Caco-2 (cell line): ENCODE results near the gene TSPAN18. TPM values are rescaled to one million over a fixed set of nuclear protein-coding genes. Genes with fewer than 3 reads are reported as not detected.

Source experiments
- BruUV-seq: library from RNA; stranded (reverse); fragments of 400-500 nt; replicated peaks from 2 replicates; lab custom pipeline; 2021; lab: Mats Ljungman, UMichigan
- CTCF ChIA-PET: fragments of 300-600 bp; sonication (Branson Sonifier 250); formaldehyde crosslinking; loops from one replicate; lab custom pipeline; 2022; ENCODE audit warnings: antibody characterized with exemption; lab: Charles Lee
- POLR2A ChIA-PET: fragments of 300-600 bp; sonication (Branson Sonifier 250); formaldehyde crosslinking; loops from one replicate; lab custom pipeline; 2022; ENCODE audit warnings: antibody characterized with exemption; lab: Charles Lee
- DNase-seq, 2 experiments: peaks; one replicate each; pipeline versions ENCODE4 v3.0.0 to v3.0.0-alpha.2; 2020 to 2022
- H3K27me3 ChIP-seq: replicated peaks from 2 replicates; pipeline ENCODE4 v1.6.0; 2011; ENCODE audit warnings: low read length; ENCODE audit not compliant: control insufficient read depth, insufficient read depth
- H3K36me3 ChIP-seq: 2 replicates; pipeline ENCODE4 v1.5.1; 2011; ENCODE audit warnings: low read length; ENCODE audit not compliant: control insufficient read depth, insufficient read depth
- H3K4me1 ChIP-seq: fragments of 250-450 bp; sonication (Bioruptor Pico); 2 replicates; pipeline ENCODE4 v1.5.1; 2020; ENCODE audit warnings: mild to moderate bottlenecking
- H3K4me3 ChIP-seq: 2 replicates; pipeline ENCODE4 v1.5.1; 2011; ENCODE audit warnings: low read depth, mild to moderate bottlenecking, control low read depth, low read length
- H3K9me3 ChIP-seq: fragments of 250-450 bp; sonication (Bioruptor Pico); 2 replicates; pipeline ENCODE4 v1.5.1; 2020; ENCODE audit warnings: mild to moderate bottlenecking, moderate library complexity
- H3K27ac Mint-ChIP-seq: one replicate; pipeline ENCODE4 v1.8.0; 2022; ENCODE audit warnings: mixed read lengths; ENCODE audit not compliant: unreplicated experiment
- H3K27me3 Mint-ChIP-seq: one replicate; pipeline ENCODE4 v1.8.0; 2022; ENCODE audit warnings: mixed read lengths; ENCODE audit not compliant: insufficient read depth, unreplicated experiment
- H3K36me3 Mint-ChIP-seq: one replicate; pipeline ENCODE4 v1.8.0; 2022; ENCODE audit warnings: mild to moderate bottlenecking, mixed read lengths; ENCODE audit not compliant: insufficient read depth, unreplicated experiment
- H3K4me1 Mint-ChIP-seq: one replicate; pipeline ENCODE4 v1.8.0; 2022; ENCODE audit warnings: low read depth, mixed read lengths; ENCODE audit not compliant: unreplicated experiment
- H3K4me3 Mint-ChIP-seq: one replicate; pipeline ENCODE4 v1.8.0; 2022; ENCODE audit warnings: mild to moderate bottlenecking, moderate library complexity, mixed read lengths; ENCODE audit not compliant: unreplicated experiment
- H3K9me3 Mint-ChIP-seq: one replicate; pipeline ENCODE4 v1.8.0; 2022; ENCODE audit warnings: mixed read lengths; ENCODE audit not compliant: unreplicated experiment
- intact Hi-C: fragments of 100-400 bp; cut with micrococcal nuclease; formaldehyde crosslinking; loops from one replicate; pipeline ENCODE4 v1.10.0; 2022; ENCODE audit not compliant: unreplicated experiment
- total RNA-seq: library from RNA; stranded (reverse); gene quantifications from 2 replicates; pipeline ENCODE4 v1.2.3, GENCODE V29; 2022
- TF ChIP-seq, protein P1 (sequence below), 2 experiments: fragments of 200-600 bp in 1 of 2; IDR thresholded peaks; 1 replicate in 1 of 2; 2 replicates in 1 of 2; pipeline versions ENCODE4 v1.5.1 to v1.8.0; 2011 to 2022; ENCODE audit warnings: antibody characterized with exemption in 1 of 2, control low read depth in 1 of 2, inconsistent platforms in 1 of 2, low read depth in 1 of 2, low read length in 1 of 2, mild to moderate bottlenecking in 1 of 2, moderate library complexity in 1 of 2; ENCODE audit not compliant: insufficient read depth in 1 of 2, severe bottlenecking in 1 of 2, unreplicated experiment in 1 of 2

TSPAN18 gene
- total RNA-seq, 1 experiment from 2014 or later, result 7.4 TPM

DNA sequence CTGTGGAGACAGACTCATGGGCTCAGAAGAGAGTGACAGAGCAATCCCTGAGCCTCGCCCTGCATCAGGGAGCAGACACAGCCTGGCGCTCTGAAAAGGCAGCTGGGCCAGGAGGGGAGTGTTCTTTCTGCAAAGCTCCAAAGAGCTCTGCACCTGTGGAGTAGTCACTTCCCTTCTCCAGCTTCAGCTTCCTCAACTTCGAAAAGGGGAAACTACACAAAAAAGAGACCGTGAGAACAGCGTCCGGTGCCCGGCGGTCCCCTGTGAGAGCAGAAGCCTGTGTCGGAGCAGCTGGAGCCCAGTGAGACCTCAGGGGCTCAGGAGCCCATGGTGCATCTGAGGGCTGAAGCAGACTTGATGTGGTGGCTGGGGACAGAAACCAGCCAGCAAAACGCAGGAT lies 188.9 kb downstream of the TSPAN18 start:
- Mint-ChIP-seq H3K27ac (no peak overlapping the region), H3K27me3 (no peaks in the 10 kb centered on the region), H3K9me3 (no peaks in the 10 kb centered on the region), H3K4me1 (peaks cover 7% of the 10 kb centered on the region), H3K36me3 (no peaks in the 10 kb centered on the region), H3K4me3 (no peak overlapping the region)
- Histone ChIP-seq H3K9me3 (no peaks in the 10 kb centered on the region), H3K36me3 (no peaks in the 10 kb centered on the region), H3K4me1 (no peaks in the 10 kb centered on the region), H3K4me3 (no peak overlapping the region), H3K27me3 (no peaks in the 10 kb centered on the region)
- no peak for DNase-seq
- intact Hi-C loops, result no loop called here
- TF ChIP-seq, protein P1, sequence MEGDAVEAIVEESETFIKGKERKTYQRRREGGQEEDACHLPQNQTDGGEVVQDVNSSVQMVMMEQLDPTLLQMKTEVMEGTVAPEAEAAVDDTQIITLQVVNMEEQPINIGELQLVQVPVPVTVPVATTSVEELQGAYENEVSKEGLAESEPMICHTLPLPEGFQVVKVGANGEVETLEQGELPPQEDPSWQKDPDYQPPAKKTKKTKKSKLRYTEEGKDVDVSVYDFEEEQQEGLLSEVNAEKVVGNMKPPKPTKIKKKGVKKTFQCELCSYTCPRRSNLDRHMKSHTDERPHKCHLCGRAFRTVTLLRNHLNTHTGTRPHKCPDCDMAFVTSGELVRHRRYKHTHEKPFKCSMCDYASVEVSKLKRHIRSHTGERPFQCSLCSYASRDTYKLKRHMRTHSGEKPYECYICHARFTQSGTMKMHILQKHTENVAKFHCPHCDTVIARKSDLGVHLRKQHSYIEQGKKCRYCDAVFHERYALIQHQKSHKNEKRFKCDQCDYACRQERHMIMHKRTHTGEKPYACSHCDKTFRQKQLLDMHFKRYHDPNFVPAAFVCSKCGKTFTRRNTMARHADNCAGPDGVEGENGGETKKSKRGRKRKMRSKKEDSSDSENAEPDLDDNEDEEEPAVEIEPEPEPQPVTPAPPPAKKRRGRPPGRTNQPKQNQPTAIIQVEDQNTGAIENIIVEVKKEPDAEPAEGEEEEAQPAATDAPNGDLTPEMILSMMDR (IDR thresholded peaks at IDR 0.05; ENCODE audit: insufficient read depth in 1 of 2, low read depth in 1 of 2, low read length in 1 of 2, severe bottlenecking in 1 of 2, unreplicated experiment in 1 of 2), result no peak
- ChIA-PET POLR2A (no interaction called here), CTCF (no interaction called here)
- no TSS peak for BruUV-seq

DNA sequence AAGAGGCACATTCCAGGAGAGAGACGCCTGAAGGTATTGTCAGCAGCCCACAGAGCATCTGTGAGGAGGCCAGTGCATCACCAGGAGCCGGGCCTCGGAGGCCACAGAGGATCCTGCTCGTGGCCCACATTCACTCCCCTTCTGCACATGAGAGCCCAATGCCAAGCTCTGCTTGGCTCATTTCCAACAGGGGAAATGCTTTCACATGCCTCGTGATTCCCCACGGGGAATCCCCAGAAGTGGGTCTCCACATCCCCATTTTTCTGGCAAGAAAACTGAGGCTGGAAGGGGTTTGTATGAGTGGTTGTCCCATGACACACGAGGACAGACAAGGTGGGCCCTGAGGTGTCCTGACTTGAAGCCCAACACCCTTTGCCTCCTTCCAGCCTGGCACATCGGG lies 189.6 kb downstream of the TSPAN18 start:
- ChIA-PET POLR2A (no interaction called here), CTCF (no interaction called here)

DNA sequence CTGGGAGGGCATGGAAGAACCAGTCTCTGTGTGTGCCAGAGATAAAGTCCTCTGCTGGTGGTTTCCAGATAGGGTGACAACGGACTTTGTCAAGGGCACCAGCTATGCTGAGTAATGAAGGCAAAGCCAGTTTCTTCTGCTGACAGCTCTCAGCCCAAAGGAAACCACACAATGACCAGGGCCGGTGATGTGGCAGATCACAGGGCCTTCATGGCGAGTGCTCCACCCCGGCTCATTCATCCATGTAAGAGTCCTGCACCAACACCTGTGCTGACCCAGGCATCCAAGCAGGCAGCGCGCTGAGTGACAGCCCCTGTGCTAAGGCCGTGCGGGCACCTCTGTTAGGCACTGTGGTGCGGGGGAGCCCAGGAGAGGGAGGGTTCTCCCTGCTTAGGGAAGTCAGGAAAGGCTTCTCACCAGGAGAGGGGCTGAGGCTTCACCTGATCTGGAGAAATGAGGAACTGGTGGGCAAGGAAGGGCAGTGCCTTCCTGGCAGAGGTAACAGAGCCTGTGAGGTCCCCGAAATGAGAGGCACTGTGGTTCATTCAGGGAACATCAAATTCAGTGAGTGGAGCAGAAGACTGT lies 190.1 kb downstream of the TSPAN18 start:
- Histone ChIP-seq H3K4me3 (no peak overlapping the region), H3K4me1 (no peaks in the 10 kb centered on the region), H3K9me3 (no peaks in the 10 kb centered on the region), H3K36me3 (no peaks in the 10 kb centered on the region), H3K27me3 (no peaks in the 10 kb centered on the region)
- Mint-ChIP-seq H3K4me3 (no peak overlapping the region), H3K4me1 (peaks cover 7% of the 10 kb centered on the region), H3K36me3 (no peaks in the 10 kb centered on the region), H3K27ac (no peak overlapping the region), H3K9me3 (no peaks in the 10 kb centered on the region), H3K27me3 (no peaks in the 10 kb centered on the region)
- DNase-seq, result no peak
- ChIA-PET POLR2A (no interaction called here), CTCF (interaction anchor here (0.6 kb wide), 1 partner anchor 8 kb away, joined by 4 read pairs; no protein-coding TSS in a partner anchor)
- intact Hi-C loops, result no loop called here
- TF ChIP-seq, protein P1 (IDR thresholded peaks at IDR 0.05; ENCODE audit: insufficient read depth in 1 of 2, low read depth in 1 of 2, low read length in 1 of 2, severe bottlenecking in 1 of 2, unreplicated experiment in 1 of 2), result no peak
- BruUV-seq, result no TSS peak

More for the DNA sequence above, 189.6 kb downstream of the TSPAN18 start:
- no peaks in the 10 kb centered on the region for H3K36me3 Mint-ChIP-seq
- H3K27me3 Mint-ChIP-seq, result no peaks in the 10 kb centered on the region
- Histone ChIP-seq H3K27me3 (no peaks in the 10 kb centered on the region), H3K36me3 (no peaks in the 10 kb centered on the region), H3K9me3 (no peaks in the 10 kb centered on the region), H3K4me1 (no peaks in the 10 kb centered on the region), H3K4me3 (no peak overlapping the region)
- intact Hi-C loops, result no loop called here
- no peak overlapping the region for H3K4me3 Mint-ChIP-seq
- BruUV-seq, result no TSS peak
- H3K27ac Mint-ChIP-seq, result no peak overlapping the region
- H3K4me1 Mint-ChIP-seq, result peaks cover 7% of the 10 kb centered on the region
- no peak for DNase-seq
- TF ChIP-seq, protein P1 (IDR thresholded peaks at IDR 0.05; ENCODE audit: insufficient read depth in 1 of 2, low read depth in 1 of 2, low read length in 1 of 2, severe bottlenecking in 1 of 2, unreplicated experiment in 1 of 2), result no peak
- no peaks in the 10 kb centered on the region for H3K9me3 Mint-ChIP-seq
